Hepatocyte (in vitro differentiated cells): ENCODE measurements around the gene BATF3. TPM values are rescaled to one million over a fixed set of nuclear protein-coding genes. Genes with fewer than 3 reads are reported as not detected.

Source experiments
- DNase-seq: peaks from one replicate; pipeline ENCODE4 v3.0.0-alpha.2; 2016; ENCODE audit warnings: low spot score
- H2AFZ ChIP-seq: fragments of 200-600 bp; sonication (generic); 2 replicates; pipeline ENCODE4 v1.6.0; 2016; ENCODE audit warnings: antibody characterized with exemption, mild to moderate bottlenecking
- H3K27ac ChIP-seq: fragments of 200-600 bp; sonication (generic); 2 replicates; pipeline ENCODE4 v1.5.1; 2016; ENCODE audit warnings: mild to moderate bottlenecking
- H3K27me3 ChIP-seq: fragments of 200-600 bp; sonication (generic); 2 replicates; pipeline ENCODE4 v1.6.1; 2016
- H3K36me3 ChIP-seq: fragments of 200-600 bp; sonication (generic); replicated peaks from 2 replicates; pipeline ENCODE4 v1.5.1; 2016; ENCODE audit warnings: low read depth; ENCODE audit not compliant: insufficient read depth
- H3K4me1 ChIP-seq: fragments of 200-600 bp; sonication (generic); 2 replicates; pipeline ENCODE4 v1.5.1; 2016; ENCODE audit warnings: mild to moderate bottlenecking, moderate library complexity; ENCODE audit not compliant: insufficient read depth
- H3K4me2 ChIP-seq: fragments of 200-600 bp; sonication (generic); 2 replicates; pipeline ENCODE4 v1.6.0; 2016
- H3K4me3 ChIP-seq: fragments of 200-600 bp; sonication (generic); 2 replicates; pipeline ENCODE4 v1.5.1; 2016; ENCODE audit warnings: mild to moderate bottlenecking
- H3K79me2 ChIP-seq: fragments of 200-600 bp; sonication (generic); 2 replicates; pipeline ENCODE4 v1.6.0; 2017; ENCODE audit warnings: mild to moderate bottlenecking
- H3K9me2 ChIP-seq: fragments of 200-600 bp; sonication (generic); replicated peaks from 2 replicates; pipeline ENCODE4 v1.6.0; 2017; ENCODE audit warnings: mild to moderate bottlenecking; ENCODE audit not compliant: insufficient read depth
- H3K9me3 ChIP-seq: fragments of 200-600 bp; sonication (generic); 2 replicates; pipeline ENCODE4 v1.5.1; 2016; ENCODE audit warnings: low read depth, mild to moderate bottlenecking
- H4K20me1 ChIP-seq: fragments of 200-600 bp; sonication (generic); 2 replicates; pipeline ENCODE4 v1.6.0; 2016; ENCODE audit warnings: mild to moderate bottlenecking; ENCODE audit not compliant: insufficient read depth, poor library complexity, severe bottlenecking
- CTCF ChIP-seq: fragments of 200-600 bp; sonication (generic); IDR thresholded peaks from 2 replicates; pipeline ENCODE4 v1.5.1; 2016; ENCODE audit warnings: antibody characterized with exemption, mild to moderate bottlenecking; ENCODE audit not compliant: poor library complexity
- EZH2 ChIP-seq: fragments of 200-600 bp; sonication (generic); IDR thresholded peaks from 2 replicates; pipeline ENCODE4 v1.6.1; 2016; ENCODE audit warnings: antibody characterized with exemption, mild to moderate bottlenecking, borderline replicate concordance
- EZH2phosphoT487 ChIP-seq: fragments of 200-600 bp; sonication (generic); IDR thresholded peaks from one replicate; pipeline ENCODE4 v1.6.1; 2018; ENCODE audit warnings: antibody characterized with exemption, mild to moderate bottlenecking, low read depth, moderate library complexity; ENCODE audit not compliant: unreplicated experiment, severe bottlenecking
- WGBS: methylation state at CpG from one replicate; pipeline ENCODE4 v1.1.6; 2016; ENCODE audit warnings: low lambda C conversion rate; ENCODE audit errors: missing lambda C conversion rate; 5-methylcytosine and 5-hydroxymethylcytosine counted together
- polyA plus RNA-seq: library from polyadenylated mRNA; unstranded; fragments of >200 nt; fragmentation: Nextera tagmentation; extraction: Ambion mirVana; gene quantifications from 2 replicates; pipeline ENCODE4 v1.2.1, GENCODE V29; 2016
- total RNA-seq: library from RNA; depleted of rRNA; stranded (reverse); fragments of >200 nt; gene quantifications from 2 replicates; pipeline ENCODE4 v1.2.3, GENCODE V29; 2014

Gene BATF3
- total and polyA plus RNA-seq, 2 experiments from 2014 or later = 3.5 TPM; not detected in 1

- peaks cover 17% of the 10 kb centered on the region for H3K4me1 ChIP-seq
- peaks cover 3% of the 10 kb centered on the region for H3K27me3 ChIP-seq
- H3K27ac ChIP-seq = peak overlapping the region; percentile 53
- H3K9me2 ChIP-seq = no peaks in the 10 kb centered on the region
- H3K9me3 ChIP-seq = no peaks in the 10 kb centered on the region
- no peak overlapping the region for H2AFZ ChIP-seq
- no peak for DNase-seq
- peak overlapping the region; percentile 11 for H3K4me2 ChIP-seq
- H3K36me3 ChIP-seq = no peaks in the 10 kb centered on the region
- no peaks in the 10 kb centered on the region for H3K79me2 ChIP-seq
- H3K4me3 ChIP-seq = no peak overlapping the region
- no peaks in the 10 kb centered on the region for H4K20me1 ChIP-seq
- TF ChIP-seq EZH2phosphoT487 = no peak
- no peak for TF ChIP-seq EZH2
- TF ChIP-seq CTCF = no peak
- 92% methylated on average over 13 of the region's 13 CpGs for WGBS
These were observed 53.8 kb downstream of the BATF3 start for GRCh38 chr1:212645546-212646543.

GRCh38 chr1:212644866-212645545 is 54.6 kb downstream of the BATF3 start:
- peak overlapping the region; percentile 11 for H3K4me2 ChIP-seq
- 76% methylated on average over 6 of the region's 6 CpGs for WGBS
- no peaks in the 10 kb centered on the region for H3K9me3 ChIP-seq
- no peaks in the 10 kb centered on the region for H4K20me1 ChIP-seq
- H3K27ac ChIP-seq = peak overlapping the region; percentile 53
- no peak for TF ChIP-seq CTCF
- no peak for TF ChIP-seq EZH2phosphoT487
- no peak for TF ChIP-seq EZH2
- H2AFZ ChIP-seq = no peak overlapping the region
- H3K4me3 ChIP-seq = no peak overlapping the region
- H3K79me2 ChIP-seq = no peaks in the 10 kb centered on the region
- no peaks in the 10 kb centered on the region for H3K9me2 ChIP-seq
- peaks cover 3% of the 10 kb centered on the region for H3K27me3 ChIP-seq
- no peaks in the 10 kb centered on the region for H3K36me3 ChIP-seq
- no peak for DNase-seq
- H3K4me1 ChIP-seq = peaks cover 17% of the 10 kb centered on the region

- Histone ChIP-seq H3K27ac (no peak overlapping the region), H4K20me1 (no peaks in the 10 kb centered on the region), H2AFZ (no peak overlapping the region), H3K4me1 (peaks cover 17% of the 10 kb centered on the region), H3K4me2 (no peak overlapping the region), H3K9me3 (no peaks in the 10 kb centered on the region), H3K27me3 (peaks cover 3% of the 10 kb centered on the region), H3K79me2 (no peaks in the 10 kb centered on the region), H3K9me2 (no peaks in the 10 kb centered on the region), H3K36me3 (no peaks in the 10 kb centered on the region), H3K4me3 (no peak overlapping the region)
- DNase-seq = no peak
- 98% methylated on average over 2 of the region's 2 CpGs for whole genome bisulfite sequencing
- TF ChIP-seq EZH2phosphoT487 (no peak), CTCF (no peak), EZH2 (no peak)
These were observed 55.8 kb downstream of the BATF3 start for GRCh38 chr1:212643877-212644276.
